Aorta (tissue), 5 donors: ENCODE measurements around the gene FITM1. TPM values are rescaled to one million over a fixed set of nuclear protein-coding genes. Genes with fewer than 3 reads are reported as not detected.

ENCODE experiments used
- ATAC-seq: fragments of 200-7000 bp; cut with Tn5 transposase; one replicate; pipeline ENCODE4 v1.9.1; 2022; ENCODE audit warnings: moderate library complexity; ENCODE audit not compliant: low FRiP score
- DNase-seq, 2 donors: peaks; one replicate each; pipeline ENCODE4 v3.0.0-alpha.2; 2020
- H3K27ac ChIP-seq, 2 donors: one replicate each; pipeline ENCODE4 v1.5.1; 2013; ENCODE audit warnings: low read length in 2 of 2, mild to moderate bottlenecking in 2 of 2, moderate library complexity in 2 of 2, control low read depth in 1 of 2, inconsistent platforms in 1 of 2, low read depth in 1 of 2
- H3K27me3 ChIP-seq, 2 donors: one replicate each; pipeline ENCODE4 v1.6.1; 2013; ENCODE audit warnings: control low read depth in 1 of 2, low read length in 1 of 2, mild to moderate bottlenecking in 1 of 2, moderate library complexity in 1 of 2; ENCODE audit not compliant: insufficient read depth in 2 of 2, control insufficient read depth in 1 of 2
- H3K36me3 ChIP-seq, 2 donors: one replicate each; pipeline ENCODE4 v1.6.1; 2013; ENCODE audit warnings: control low read depth in 1 of 2, low read length in 1 of 2, mild to moderate bottlenecking in 1 of 2; ENCODE audit not compliant: insufficient read depth in 2 of 2, control insufficient read depth in 1 of 2
- H3K4me1 ChIP-seq, 2 donors: one replicate each; pipeline ENCODE4 v1.6.1; 2013; ENCODE audit warnings: low read length in 2 of 2, control low read depth in 1 of 2, mild to moderate bottlenecking in 1 of 2, moderate library complexity in 1 of 2; ENCODE audit not compliant: insufficient read depth in 2 of 2, control insufficient read depth in 1 of 2
- H3K4me3 ChIP-seq, 2 donors: one replicate each; pipeline ENCODE4 v1.5.1; 2013; ENCODE audit warnings: low read length in 2 of 2, control low read depth in 1 of 2, mild to moderate bottlenecking in 1 of 2
- H3K9me3 ChIP-seq: one replicate; pipeline ENCODE4 v1.6.1; 2013; ENCODE audit warnings: mild to moderate bottlenecking, low read length; ENCODE audit not compliant: control insufficient read depth
- WGBS, 2 donors: extraction: QIAGEN DNeasy Blood & Tissue Kit; methylation state at CpG; one replicate each; pipeline ENCODE4 v1.1.7; 2013; 5-methylcytosine and 5-hydroxymethylcytosine counted together
- intact Hi-C, 2 donors: fragments of 100-400 bp; cut with DNase I; formaldehyde crosslinking; loops; one replicate each; pipeline versions ENCODE4 v1.14.2 to v1.15.0; 2022
- polyA plus RNA-seq, 2 donors: library from polyadenylated mRNA; stranded (reverse); fragments of 200-250 nt; gene quantifications; one replicate each; pipeline ENCODE4 v1.2.3, GENCODE V29; 2013
- total RNA-seq, 2 donors: library from RNA; stranded (reverse); fragmentation: NEBNext Ultra II Directional; extraction: Animal tissue kit (Norgen Biotek cat#: 25700); gene quantifications; one replicate each; pipeline ENCODE4 v1.2.1, GENCODE V29; 2021
- donor health status: healthy with polysubstance abuse.
- donor health status: Bipolar disorder and iron deficiency.
- donor health status: DM: no; HTN: no; CAD: no.
- donor health status: DM: no; HTN: no; CAD: no.
- donor health status: DM: yes; HTN: yes; CAD: no.

FITM1 gene
- total and polyA plus RNA-seq, 4 donors = 0.56 to 0.75 (median 0.71) TPM; not detected in 1

GRCh38 chr14:24157331-24157730, 26.9 kb downstream of the FITM1 start:
- H3K4me3 ChIP-seq = no peak overlapping the region
- WGBS, 2 donors = 91 to 92% methylated on average over 12 of the region's 12 CpGs
- H3K36me3 ChIP-seq = peaks cover 5 to 14% of the 10 kb centered on the region in 2 donors
- no peak overlapping the region for H3K27ac ChIP-seq
- intact Hi-C loops = no loop called here
- no peak for ATAC-seq
- H3K27me3 ChIP-seq = no peaks in the 10 kb centered on the region
- H3K9me3 ChIP-seq = no peaks in the 10 kb centered on the region
- no peaks in the 10 kb centered on the region for H3K4me1 ChIP-seq
- DNase-seq = no peak

GRCh38 chr14:24159777-24160498, 29.5 kb downstream of the FITM1 start:
- H3K27me3 ChIP-seq = no peaks in the 10 kb centered on the region
- H3K4me1 ChIP-seq = no peaks in the 10 kb centered on the region
- intact Hi-C loops = loop anchor here in 1 of 2 donors (2.0 to 10.0 kb wide), 2 partner anchors 29 to 45 kb away; partner anchors contain the start of genes DCAF11, IPO4 and NRL
- no peak overlapping the region for H3K4me3 ChIP-seq
- no peak overlapping the region for H3K27ac ChIP-seq
- H3K9me3 ChIP-seq = no peaks in the 10 kb centered on the region
- H3K36me3 ChIP-seq = peaks cover 8 to 14% of the 10 kb centered on the region in 2 donors
- 84 to 87% methylated on average over 11 of the region's 11 CpGs for WGBS, 2 donors
- no peak for DNase-seq
- ATAC-seq = no peak

GRCh38 chr14:24160499-24160849, 30.0 kb downstream of the FITM1 start:
- Histone ChIP-seq H3K9me3 (no peaks in the 10 kb centered on the region), H3K36me3 (peaks cover 10 to 13% of the 10 kb centered on the region in 2 donors), H3K27me3 (no peaks in the 10 kb centered on the region), H3K4me3 (no peak overlapping the region), H3K4me1 (no peaks in the 10 kb centered on the region), H3K27ac (peak overlapping the region in 1 of 2 donors; percentile 10)
- WGBS, 2 donors = 85 to 90% methylated on average over 4 of the region's 4 CpGs
- ATAC-seq (peak; percentile 13), DNase-seq (no peak)
- intact Hi-C loops = loop anchor here in 1 of 2 donors (2.0 to 10.0 kb wide), 2 partner anchors 28 to 46 kb away; partner anchors contain the start of genes DCAF11, IPO4 and NRL

- 0% methylated on average over 12 of the region's 12 CpGs for WGBS, 2 donors
- no peaks in the 10 kb centered on the region for H3K4me1 ChIP-seq
- peak; percentile 96 to 98 for DNase-seq
- H3K27ac ChIP-seq = peak within 1 kb of the TSS in 1 of 2 donors; percentile 73
- peak within 1 kb of the TSS; percentile 56 to 67 for H3K4me3 ChIP-seq
- H3K36me3 ChIP-seq = peaks cover 12 to 13% of the 10 kb centered on the region in 2 donors
- H3K9me3 ChIP-seq = no peaks in the 10 kb centered on the region
- intact Hi-C loops = loop anchor here in 1 of 2 donors (2.0 to 10.0 kb wide), 2 partner anchors 28 to 46 kb away; partner anchors contain the start of genes DCAF11, IPO4 and NRL
- H3K27me3 ChIP-seq = no peaks in the 10 kb centered on the region
- ATAC-seq = peak; percentile 96
Observed at GRCh38 chr14:24160850-24161804, 30.7 kb downstream of the FITM1 start, which contains the start of gene IRF9. Gene IRF9 (plus strand): TSS chr14:24161265. CDS start chr14:24162145, 880 bp downstream.

GRCh38 chr14:24162093-24162492, 31.6 kb downstream of the FITM1 start:
- no peaks in the 10 kb centered on the region for H3K9me3 ChIP-seq
- H3K4me3 ChIP-seq = peak overlapping the region; percentile 56 to 67
- peaks cover 12 to 15% of the 10 kb centered on the region in 2 donors for H3K36me3 ChIP-seq
- intact Hi-C loops = loop anchor here in 1 of 2 donors (10.0 kb wide), 1 partner anchor 47 kb away; the partner anchor contains the start of genes DCAF11 and NRL
- H3K27ac ChIP-seq = peak overlapping the region in 1 of 2 donors; percentile 26
- DNase-seq (no peak), ATAC-seq (no peak)
- H3K4me1 ChIP-seq = no peaks in the 10 kb centered on the region
- H3K27me3 ChIP-seq = no peaks in the 10 kb centered on the region
- 30 to 38% methylated on average over 8 of the region's 8 CpGs for WGBS, 2 donors

- H3K4me1 ChIP-seq = no peaks in the 10 kb centered on the region
- H3K36me3 ChIP-seq = peaks cover 7 to 16% of the 10 kb centered on the region in 2 donors
- ATAC-seq (no peak), DNase-seq (no peak)
- H3K27ac ChIP-seq = no peak overlapping the region
- intact Hi-C loops = loop anchor here in 1 of 2 donors (10.0 kb wide), 1 partner anchor 50 kb away; the partner anchor contains the start of genes DCAF11 and NRL
- 92% methylated on average over 14 of the region's 14 CpGs for WGBS, 2 donors
- no peak overlapping the region for H3K4me3 ChIP-seq
- H3K27me3 ChIP-seq = no peaks in the 10 kb centered on the region
- H3K9me3 ChIP-seq = no peaks in the 10 kb centered on the region
Observed at GRCh38 chr14:24164518-24164991, 34.1 kb downstream of the FITM1 start.

- Histone ChIP-seq H3K9me3 (no peaks in the 10 kb centered on the region), H3K27me3 (no peaks in the 10 kb centered on the region), H3K4me3 (no peak overlapping the region), H3K27ac (no peak overlapping the region), H3K36me3 (peaks cover 7 to 16% of the 10 kb centered on the region in 2 donors), H3K4me1 (no peaks in the 10 kb centered on the region)
- no peak for ATAC-seq
- DNase-seq = no peak
- 93 to 94% methylated on average over 5 of the region's 5 CpGs for WGBS, 2 donors
- intact Hi-C loops = loop anchor here in 1 of 2 donors (10.0 kb wide), 1 partner anchor 51 kb away; the partner anchor contains the start of genes DCAF11 and NRL
Observed at GRCh38 chr14:24165785-24166184, 35.3 kb downstream of the FITM1 start.
